ENCODE data around the gene FADS1.
A peak's percentile ranks its signal among the peaks of the same experiment; 100 is the strongest.

The FADS1 gene

GRCh38 chr11:61830237-61831105 is 13.7 kb upstream of the FADS1 start:
- H3K4me3 Mint-ChIP-seq: peak overlapping the region; percentile 81 to 91 (median 82)
- peaks cover 62% of the 10 kb centered on the region for H3K4me1 Mint-ChIP-seq
- H3K36me3 Mint-ChIP-seq (ENCODE audit: low read depth): peaks cover 8% of the 10 kb centered on the region

GRCh38 chr11:61829806-61830205 is 13.0 kb upstream of the FADS1 start:
- Mint-ChIP-seq H3K4me3 (peak overlapping the region; percentile 81 to 91 (median 82)), H3K27me3 (ENCODE audit: low read depth) (peaks cover 7% of the 10 kb centered on the region), H3K9me3 (no peaks in the 10 kb centered on the region), H3K36me3 (ENCODE audit: low read depth) (peaks cover 7% of the 10 kb centered on the region), H3K27ac (peak overlapping the region; percentile 94 to 97 (median 95)), H3K4me1 (peaks cover 57% of the 10 kb centered on the region)
- no peak for TF ChIP-seq CTCF (IDR thresholded peaks at IDR 0.05; ENCODE audit: unreplicated experiment in 3 of 3)

More at GRCh38 chr11:61830237-61831105, 13.7 kb upstream of the FADS1 start:
- Mint-ChIP-seq H3K27me3 (ENCODE audit: low read depth) (peaks cover under 1% of the 10 kb centered on the region), H3K27ac (peak overlapping the region; percentile 63 to 95 (median 82)), H3K9me3 (no peaks in the 10 kb centered on the region)
- TF ChIP-seq CTCF (IDR thresholded peaks at IDR 0.05; ENCODE audit: unreplicated experiment in 3 of 3): no peak

GRCh38 chr11:61828629-61829407 is 12.0 kb upstream of the FADS1 start:
- Mint-ChIP-seq H3K27me3 (ENCODE audit: low read depth) (peaks cover 8% of the 10 kb centered on the region), H3K36me3 (ENCODE audit: low read depth) (peaks cover 5% of the 10 kb centered on the region), H3K4me1 (peaks cover 52% of the 10 kb centered on the region), H3K4me3 (peak overlapping the region; percentile 81 to 91 (median 82)), H3K27ac (peak overlapping the region; percentile 94 to 97 (median 95)), H3K9me3 (no peaks in the 10 kb centered on the region)
- TF ChIP-seq CTCF (IDR thresholded peaks at IDR 0.05; ENCODE audit: unreplicated experiment in 3 of 3): peak; percentile 40 to 58 (median 41)

GRCh38 chr11:61828379-61828628 is 11.5 kb upstream of the FADS1 start:
- no peaks in the 10 kb centered on the region for H3K9me3 Mint-ChIP-seq
- H3K4me3 Mint-ChIP-seq: peak overlapping the region; percentile 81 to 91 (median 82)
- no peaks in the 10 kb centered on the region for H3K36me3 Mint-ChIP-seq (ENCODE audit: low read depth)
- peaks cover 47% of the 10 kb centered on the region for H3K4me1 Mint-ChIP-seq
- H3K27ac Mint-ChIP-seq: peak overlapping the region; percentile 94 to 97 (median 95)
- peaks cover 8% of the 10 kb centered on the region for H3K27me3 Mint-ChIP-seq (ENCODE audit: low read depth)
- no peak for TF ChIP-seq CTCF (IDR thresholded peaks at IDR 0.05; ENCODE audit: unreplicated experiment in 3 of 3)

- Mint-ChIP-seq H3K27me3 (ENCODE audit: low read depth) (peaks cover 8% of the 10 kb centered on the region), H3K4me3 (peak within 1 kb of the TSS; percentile 81 to 91 (median 82)), H3K27ac (peak within 1 kb of the TSS; percentile 94 to 98 (median 95)), H3K4me1 (peaks cover 42% of the 10 kb centered on the region), H3K9me3 (no peaks in the 10 kb centered on the region), H3K36me3 (ENCODE audit: low read depth) (no peaks in the 10 kb centered on the region)
- TF ChIP-seq CTCF (IDR thresholded peaks at IDR 0.05; ENCODE audit: unreplicated experiment in 3 of 3): no peak
Observed at GRCh38 chr11:61827571-61828378, 11.0 kb upstream of the FADS1 start, which contains the start of gene FADS2. FADS2 (plus strand) TSS chr11:61828300; CDS start chr11:61828391, 91 bp downstream.

All from nephron (organoid).